Measurements from ENCODE around the gene TENT5A. TPM values are rescaled to one million over a fixed set of nuclear protein-coding genes. Genes with fewer than 3 reads are reported as not detected.

The TENT5A gene
- total and polyA plus RNA-seq, 8 donors = 2.8 to 12.2 (median 5.1) TPM

DNA sequence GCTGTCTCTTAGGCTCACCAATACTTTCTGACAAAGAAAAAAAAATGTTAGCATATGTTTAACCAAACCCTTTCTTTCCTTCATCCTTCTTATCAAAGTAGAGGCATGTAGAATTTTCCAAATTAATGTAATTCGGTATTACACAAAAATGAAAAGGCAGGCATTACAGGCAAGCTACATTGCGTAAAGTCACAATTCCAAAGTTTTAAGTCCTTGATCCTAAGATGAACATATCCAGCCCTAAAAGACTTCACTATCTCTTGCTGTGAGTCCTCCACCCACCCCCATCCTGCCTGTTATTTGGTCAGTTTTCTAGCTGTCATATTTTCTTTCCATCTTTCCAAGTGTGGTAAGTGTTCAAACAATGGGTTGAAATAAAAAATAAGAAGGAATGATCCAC, 12.1 kb upstream of the TENT5A start:
- Histone ChIP-seq H3K9me3 (no peaks in the 10 kb centered on the region), H3K4me1 (peaks cover 0 to 18% (median 14%) of the 10 kb centered on the region in 3 donors), H3K27ac (no peak overlapping the region), H3K27me3 (no peaks in the 10 kb centered on the region), H3K36me3 (no peaks in the 10 kb centered on the region), H3K4me3 (no peak overlapping the region)
- no peak for TF ChIP-seq CTCF (IDR thresholded peaks at IDR 0.05)
- intact Hi-C loops (cut with DNase I) = no loop called here
- DNase-seq (no peak), FAIRE-seq (no peak), ATAC-seq (no peak)
- 87 to 97% methylated on average over 2 of the region's 2 CpGs for WGBS, 2 donors

GRCh38 chr6:81763968-81764367, 11.5 kb upstream of the TENT5A start:
- Histone ChIP-seq H3K9me3 (no peaks in the 10 kb centered on the region), H3K27me3 (no peaks in the 10 kb centered on the region), H3K27ac (no peak overlapping the region), H3K36me3 (no peaks in the 10 kb centered on the region), H3K4me3 (no peak overlapping the region), H3K4me1 (peaks cover 0 to 18% (median 14%) of the 10 kb centered on the region in 3 donors)
- ATAC-seq (no peak), DNase-seq (no peak), FAIRE-seq (no peak)
- no peak for TF ChIP-seq CTCF (IDR thresholded peaks at IDR 0.05)
- 51 to 62% methylated on average over 3 of the region's 3 CpGs for WGBS, 2 donors
- intact Hi-C loops (cut with DNase I) = no loop called here

GRCh38 chr6:81763051-81763450, 10.6 kb upstream of the TENT5A start:
- no peak for TF ChIP-seq CTCF (IDR thresholded peaks at IDR 0.05)
- Histone ChIP-seq H3K9me3 (no peaks in the 10 kb centered on the region), H3K4me3 (no peak overlapping the region), H3K27me3 (peaks cover 0 to 3% (median 0%) of the 10 kb centered on the region in 4 donors), H3K4me1 (peaks cover 0 to 18% (median 14%) of the 10 kb centered on the region in 3 donors), H3K27ac (no peak overlapping the region), H3K36me3 (no peaks in the 10 kb centered on the region)
- ATAC-seq (no peak), DNase-seq (no peak), FAIRE-seq (no peak)
- 73 to 74% methylated on average over 1 of the region's 1 CpG for WGBS, 2 donors
- intact Hi-C loops (cut with DNase I) = no loop called here

- Histone ChIP-seq H3K36me3 (no peaks in the 10 kb centered on the region), H3K4me3 (no peak overlapping the region), H3K9me3 (no peaks in the 10 kb centered on the region), H3K4me1 (peaks cover 0 to 14% (median 14%) of the 10 kb centered on the region in 3 donors), H3K27ac (no peak overlapping the region), H3K27me3 (peaks cover 0 to 3% (median 1%) of the 10 kb centered on the region in 4 donors)
- WGBS, 2 donors = 76% methylated on average over 4 of the region's 4 CpGs
- no peak for FAIRE-seq
- intact Hi-C loops (cut with DNase I) = no loop called here
- DNase-seq = no peak
- no peak for ATAC-seq
- TF ChIP-seq CTCF (IDR thresholded peaks at IDR 0.05) = no peak
These were observed 10.1 kb upstream of the TENT5A start for GRCh38 chr6:81762606-81763005.

DNA sequence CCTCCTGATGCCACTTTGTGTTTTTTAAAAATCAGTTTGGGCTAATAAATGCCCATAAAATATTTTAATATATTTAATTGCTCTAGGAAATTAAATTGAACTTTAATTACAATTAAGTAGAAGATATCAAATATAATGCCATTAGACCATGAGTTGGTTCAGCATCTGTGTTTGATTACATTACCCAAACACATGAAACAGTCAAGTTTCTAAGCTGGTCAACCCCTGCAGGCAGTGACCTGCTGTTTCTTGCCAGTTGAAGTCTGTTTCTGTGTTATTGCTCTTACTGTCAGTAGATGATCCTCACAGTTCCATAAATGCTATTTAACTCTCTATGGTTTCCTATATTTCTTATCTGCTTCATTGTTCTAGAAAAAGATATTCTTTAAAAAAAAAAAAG, 9.7 kb upstream of the TENT5A start:
- intact Hi-C loops (cut with DNase I) = no loop called here
- no peaks in the 10 kb centered on the region for H3K9me3 ChIP-seq
- H3K27me3 ChIP-seq = peaks cover 0 to 3% (median 1%) of the 10 kb centered on the region in 4 donors
- ATAC-seq (no peak), DNase-seq (no peak), FAIRE-seq (no peak)
- TF ChIP-seq CTCF (IDR thresholded peaks at IDR 0.05) = no peak
- H3K27ac ChIP-seq = no peak overlapping the region
- no peaks in the 10 kb centered on the region for H3K36me3 ChIP-seq
- H3K4me3 ChIP-seq = no peak overlapping the region
- H3K4me1 ChIP-seq = peaks cover 0 to 13% (median 10%) of the 10 kb centered on the region in 3 donors

All from pancreas (tissue), 10 donors.